ENCODE results near the gene BORCS6.

The BORCS6 gene

GRCh38 chr17:8189711-8190477, at the start of gene BORCS6:
Gene BORCS6, minus strand, starts transcription at chr17:8190180. Its CDS starts 40 bp downstream, at chr17:8190140.
- no peak for TF ChIP-seq CTCF (conservative IDR thresholded peaks at IDR 0.05; ENCODE audit: control insufficient read depth, insufficient read depth, low read depth, low read length)
- peak; percentile 98 for DNase-seq (ENCODE audit: low read depth)
- peak within 1 kb of the TSS; percentile 71 for H3K4me3 ChIP-seq (ENCODE audit: control insufficient read depth, low read depth, low read length)

DNA sequence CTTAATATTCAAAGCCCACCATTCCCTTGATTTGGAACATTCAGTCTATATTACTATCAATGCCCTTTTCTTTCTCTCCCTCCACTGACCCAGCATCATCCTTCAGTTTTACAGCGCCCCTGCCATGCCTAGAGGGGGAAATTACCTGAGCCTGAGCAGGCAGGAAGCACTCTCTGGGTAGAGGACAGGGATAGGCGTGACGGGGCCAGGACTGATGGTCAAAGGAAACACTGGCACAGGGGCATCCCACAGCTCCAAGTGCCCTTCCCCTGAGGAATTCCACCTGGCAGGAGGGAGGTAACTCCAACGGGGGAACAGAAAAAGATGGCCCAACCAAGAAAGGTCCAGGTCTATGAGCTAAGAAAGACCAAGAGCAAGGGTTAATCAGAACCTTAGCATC, 47.9 kb upstream of the BORCS6 start:
- no peak for TF ChIP-seq CTCF (conservative IDR thresholded peaks at IDR 0.05; ENCODE audit: control insufficient read depth, insufficient read depth, low read depth, low read length)

DNA sequence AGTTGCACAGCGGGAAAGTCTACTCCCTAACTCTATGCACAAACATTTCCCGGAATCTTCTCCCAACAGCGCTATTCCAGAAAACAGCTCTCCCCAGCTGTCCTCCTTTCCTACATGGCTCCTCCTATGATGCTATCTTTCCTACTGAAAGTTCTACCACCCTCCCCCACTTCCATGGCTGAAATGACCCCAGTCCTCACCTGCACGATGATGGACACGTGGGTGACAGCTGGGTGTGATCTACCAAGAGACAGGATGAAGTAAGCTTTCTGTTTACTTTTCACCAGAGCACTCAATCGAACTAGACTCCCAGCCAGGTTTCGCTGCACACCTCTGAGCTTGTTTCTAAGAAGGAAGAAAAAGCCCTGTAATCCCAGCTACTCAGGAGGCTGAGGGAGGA, 47.2 kb upstream of the BORCS6 start:
- no peak overlapping the region for H3K4me3 ChIP-seq (ENCODE audit: control insufficient read depth, low read depth, low read length)
- no peak for DNase-seq (ENCODE audit: low read depth)
- no peak for TF ChIP-seq CTCF (conservative IDR thresholded peaks at IDR 0.05; ENCODE audit: control insufficient read depth, insufficient read depth, low read depth, low read length)

More for the DNA sequence above, 47.9 kb upstream of the BORCS6 start:
- DNase-seq (ENCODE audit: low read depth), result no peak
- no peak overlapping the region for H3K4me3 ChIP-seq (ENCODE audit: control insufficient read depth, low read depth, low read length)

GRCh38 chr17:8235676-8236075, 45.7 kb upstream of the BORCS6 start:
- no peak overlapping the region for H3K4me3 ChIP-seq (ENCODE audit: control insufficient read depth, low read depth, low read length)
- DNase-seq (ENCODE audit: low read depth), result no peak
- no peak for TF ChIP-seq CTCF (conservative IDR thresholded peaks at IDR 0.05; ENCODE audit: control insufficient read depth, insufficient read depth, low read depth, low read length)

DNA sequence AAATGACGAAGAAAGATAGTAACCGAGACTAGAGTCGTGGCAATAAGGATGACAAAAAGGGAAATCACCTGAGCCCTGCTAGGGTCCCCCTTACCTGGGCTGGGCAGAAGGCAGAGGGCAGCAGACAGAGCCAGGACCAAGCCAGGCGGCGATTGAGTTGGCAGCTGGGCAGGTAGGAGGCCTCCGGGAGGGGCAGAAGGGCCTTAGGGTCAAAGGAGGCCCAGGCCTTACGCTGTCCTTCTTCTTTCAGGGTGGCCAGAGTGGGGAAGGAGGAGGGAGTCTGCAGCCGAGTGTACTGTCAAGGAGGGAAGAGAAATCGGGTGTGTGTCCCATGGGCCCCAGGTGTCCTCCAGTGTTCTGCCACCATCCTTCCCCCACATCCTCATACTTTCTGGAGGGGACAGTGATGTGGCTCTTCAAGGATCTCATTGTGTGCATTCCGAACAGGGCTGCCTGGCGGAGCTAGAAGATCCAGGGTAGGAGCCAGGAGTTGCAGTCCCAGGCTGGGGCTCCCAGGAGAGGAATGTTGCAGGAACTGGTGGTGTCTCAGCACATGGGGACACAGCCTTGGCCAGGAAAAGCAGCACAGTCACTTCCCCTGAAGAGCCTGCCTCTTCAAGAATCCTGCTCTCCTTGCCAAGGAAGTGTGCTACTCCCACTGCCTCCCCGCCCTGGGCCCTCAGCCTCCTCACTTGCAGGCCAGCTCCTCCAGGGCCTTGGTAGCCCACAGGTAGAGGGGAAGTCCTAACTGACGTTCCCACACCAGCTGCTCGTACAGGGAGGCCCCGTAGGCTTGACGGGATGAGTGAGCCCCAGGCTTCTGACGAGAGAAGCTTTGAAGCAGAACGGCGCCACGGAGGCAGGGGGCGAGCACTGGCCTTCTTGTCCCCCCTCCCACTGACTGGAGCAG, 44.6 kb upstream of the BORCS6 start:
- no peak for TF ChIP-seq CTCF (conservative IDR thresholded peaks at IDR 0.05; ENCODE audit: control insufficient read depth, insufficient read depth, low read depth, low read length)
- no peak for DNase-seq (ENCODE audit: low read depth)
- no peak overlapping the region for H3K4me3 ChIP-seq (ENCODE audit: control insufficient read depth, low read depth, low read length)

GRCh38 chr17:8231701-8232100, 41.7 kb upstream of the BORCS6 start:
- no peak for DNase-seq (ENCODE audit: low read depth)
- no peak for TF ChIP-seq CTCF (conservative IDR thresholded peaks at IDR 0.05; ENCODE audit: control insufficient read depth, insufficient read depth, low read depth, low read length)
- no peak overlapping the region for H3K4me3 ChIP-seq (ENCODE audit: control insufficient read depth, low read depth, low read length)

All from fibroblast of mammary gland (primary cell).